PC-3 (cell line): ENCODE data around the gene PPCS.

Experiments
- CTCF ChIP-seq: fragments of 300-600 bp; sonication (generic); conservative IDR thresholded peaks from 2 replicates; pipeline ENCODE4 v1.5.1; 2017; ENCODE audit warnings: antibody characterized with exemption, low read depth, mild to moderate bottlenecking, low read length
- EZH2 ChIP-seq: fragments of 300-600 bp; sonication (generic); IDR thresholded peaks from one replicate; pipeline ENCODE4 v1.6.1; 2017; ENCODE audit warnings: antibody characterized with exemption, mild to moderate bottlenecking, low read length; ENCODE audit not compliant: unreplicated experiment

GRCh38 chr1:42434340-42434739 is 22.0 kb upstream of the PPCS start:
- TF ChIP-seq EZH2, result no peak
- TF ChIP-seq CTCF, result no peak
